Activated T-helper 17 cell treated with anti-CD3 and anti-CD28 coated beads, Interleukin-2, amount 50 U/mL, for 72 hours (primary cell): Measurements from ENCODE around the gene CDKN1A. TPM values are rescaled to one million over a fixed set of nuclear protein-coding genes. Genes with fewer than 3 reads are reported as not detected.
"Not testable (repeated sequence)": the region's sequence is repeated elsewhere in the genome, so short reads cannot be mapped to it uniquely, and the experiment has no call there.

ENCODE experiments used
- ATAC-seq: fragments of 150-1000 bp; cut with Tn5 transposase; replicated peaks from 2 replicates; pipeline ENCODE4 v1.10.0; 2021; ENCODE audit warnings: mild to moderate bottlenecking, moderate library complexity
- H3K27ac Mint-ChIP-seq: one replicate; pipeline ENCODE4 v1.8.0; 2022; ENCODE audit warnings: mixed read lengths
- H3K27me3 Mint-ChIP-seq: one replicate; pipeline ENCODE4 v1.8.0; 2022; ENCODE audit warnings: mixed read lengths
- H3K36me3 Mint-ChIP-seq: one replicate; pipeline ENCODE4 v1.8.0; 2022; ENCODE audit warnings: low read depth, mild to moderate bottlenecking, mixed read lengths
- H3K4me1 Mint-ChIP-seq: one replicate; pipeline ENCODE4 v1.8.0; 2022; ENCODE audit warnings: mixed read lengths
- H3K4me3 Mint-ChIP-seq: one replicate; pipeline ENCODE4 v1.8.0; 2022; ENCODE audit warnings: mild to moderate bottlenecking, mixed read lengths
- H3K9me3 Mint-ChIP-seq: one replicate; pipeline ENCODE4 v1.8.0; 2022; ENCODE audit warnings: mixed read lengths
- total RNA-seq, 2 donors: library from RNA; stranded (reverse); gene quantifications; one replicate each; pipeline ENCODE4 v1.2.3, GENCODE V29; 2022

The CDKN1A gene
- total RNA-seq, 2 donors from 2014 or later: 149 to 164 TPM

DNA sequence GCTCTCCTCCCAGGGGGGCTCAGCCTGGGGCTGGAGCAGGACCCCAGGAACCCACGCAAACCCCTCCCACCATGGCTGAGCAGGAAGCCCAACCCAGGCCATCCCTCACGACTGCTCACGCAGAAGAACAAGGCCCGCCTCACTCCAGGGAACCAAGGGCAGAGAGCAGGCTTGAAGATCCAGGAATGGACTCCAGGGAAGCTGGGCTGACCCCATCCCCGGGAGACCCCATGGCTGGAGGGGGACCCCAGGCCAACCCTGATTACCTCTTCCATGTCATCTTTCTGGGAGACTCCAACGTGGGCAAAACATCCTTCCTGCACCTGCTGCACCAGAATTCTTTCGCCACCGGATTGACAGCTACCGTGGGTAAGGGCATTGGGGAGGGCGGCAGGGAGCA, 43.9 kb downstream of the CDKN1A start:
- Mint-ChIP-seq H3K27ac (no peak overlapping the region), H3K9me3 (no peaks in the 10 kb centered on the region), H3K27me3 (no peaks in the 10 kb centered on the region), H3K4me1 (peaks cover 13% of the 10 kb centered on the region), H3K4me3 (no peak overlapping the region), H3K36me3 (no peaks in the 10 kb centered on the region)
- no peak for ATAC-seq

DNA sequence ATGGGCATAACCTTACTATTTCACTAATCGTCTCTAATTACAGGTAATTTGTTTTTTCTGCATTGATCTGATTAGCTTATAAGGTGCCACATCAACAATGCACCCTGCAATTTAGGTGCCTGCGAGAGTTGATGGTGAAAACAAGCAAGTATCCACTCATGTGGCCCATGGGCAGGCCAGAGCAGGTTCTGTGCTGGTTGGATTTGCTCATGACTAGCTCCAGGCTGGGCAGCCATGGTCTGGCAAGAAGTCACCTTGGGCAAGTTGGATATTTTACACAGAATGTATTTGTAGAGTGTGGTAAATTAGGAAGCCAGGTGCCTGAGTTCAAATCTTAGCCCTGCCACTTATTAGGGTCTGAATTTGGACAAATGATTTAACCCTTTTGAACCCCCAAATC, 44.4 kb downstream of the CDKN1A start:
- Mint-ChIP-seq H3K27ac (no peak overlapping the region), H3K4me3 (no peak overlapping the region), H3K27me3 (no peaks in the 10 kb centered on the region), H3K36me3 (no peaks in the 10 kb centered on the region), H3K9me3 (no peaks in the 10 kb centered on the region), H3K4me1 (peaks cover 18% of the 10 kb centered on the region)
- no peak for ATAC-seq

DNA sequence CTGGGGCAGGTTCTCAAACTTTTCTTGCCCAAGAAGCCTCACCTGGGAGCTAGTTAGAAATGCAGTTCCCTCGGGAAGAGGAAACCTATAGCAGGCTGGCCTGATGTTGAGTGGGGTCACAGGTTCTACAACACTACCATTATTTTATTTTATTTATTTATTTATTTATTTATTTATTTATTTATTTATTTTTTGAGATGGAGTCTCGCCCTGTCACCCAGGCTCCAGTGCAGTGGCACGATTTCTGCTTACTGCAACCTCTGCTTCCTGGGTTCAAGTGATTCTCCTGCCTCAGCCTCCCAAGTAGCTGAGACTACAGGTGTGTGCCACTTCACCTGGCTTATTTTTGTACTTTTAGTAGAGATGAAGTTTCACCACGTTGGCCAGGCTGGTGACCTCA, 45.5 kb downstream of the CDKN1A start:
- H3K36me3 Mint-ChIP-seq, H3K9me3 Mint-ChIP-seq, H3K4me3 Mint-ChIP-seq, H3K27me3 Mint-ChIP-seq, H3K27ac Mint-ChIP-seq, ATAC-seq: not testable (repeated sequence)
- H3K4me1 Mint-ChIP-seq: peaks cover 25% of the 10 kb centered on the region

DNA sequence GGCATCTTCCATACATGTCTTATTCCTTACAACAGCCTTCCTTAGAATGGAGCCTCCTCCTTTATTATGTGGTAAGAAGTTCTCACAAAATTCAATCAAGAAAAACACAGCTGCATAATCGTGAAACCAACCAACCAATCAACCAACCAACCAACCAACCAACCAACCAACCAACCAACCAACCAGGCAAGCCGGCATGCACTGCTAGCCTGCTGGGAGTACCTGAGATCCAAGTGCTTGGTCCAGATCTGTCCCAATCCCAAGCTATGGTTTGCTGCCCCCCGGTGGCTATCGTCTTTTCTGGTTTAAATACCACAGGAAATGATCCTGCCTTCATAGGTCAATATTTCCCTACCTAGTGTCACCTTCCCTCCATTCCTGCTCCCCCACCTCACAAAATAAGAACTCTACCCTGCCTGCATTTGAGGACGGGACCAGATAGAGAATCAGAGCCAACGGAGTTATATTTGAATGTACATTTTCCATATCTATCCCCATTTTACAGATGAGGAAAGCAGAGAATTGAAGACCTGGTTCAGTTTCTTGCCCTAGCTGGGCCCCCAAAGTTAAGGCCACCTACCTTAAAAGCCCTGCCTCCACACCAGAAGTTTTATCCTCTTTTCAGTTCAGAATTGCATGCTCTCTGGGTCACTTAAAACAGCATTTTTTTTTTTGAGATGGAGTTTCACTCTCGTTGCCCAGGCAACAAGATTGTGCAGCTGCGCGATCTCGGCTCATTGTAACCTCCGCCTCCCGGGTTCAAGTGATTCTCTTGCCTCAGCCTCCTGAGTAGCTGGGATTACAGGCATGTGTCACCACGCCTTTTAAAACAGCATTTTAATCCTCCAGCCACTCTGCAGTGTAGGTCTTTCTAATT, 46.2 kb downstream of the CDKN1A start:
- Mint-ChIP-seq H3K36me3 (no peaks in the 10 kb centered on the region), H3K4me1 (peaks cover 25% of the 10 kb centered on the region), H3K4me3 (no peak overlapping the region), H3K9me3 (no peaks in the 10 kb centered on the region), H3K27me3 (no peaks in the 10 kb centered on the region), H3K27ac (peak overlapping the region; percentile 2)
- peak; percentile 37 for ATAC-seq

DNA sequence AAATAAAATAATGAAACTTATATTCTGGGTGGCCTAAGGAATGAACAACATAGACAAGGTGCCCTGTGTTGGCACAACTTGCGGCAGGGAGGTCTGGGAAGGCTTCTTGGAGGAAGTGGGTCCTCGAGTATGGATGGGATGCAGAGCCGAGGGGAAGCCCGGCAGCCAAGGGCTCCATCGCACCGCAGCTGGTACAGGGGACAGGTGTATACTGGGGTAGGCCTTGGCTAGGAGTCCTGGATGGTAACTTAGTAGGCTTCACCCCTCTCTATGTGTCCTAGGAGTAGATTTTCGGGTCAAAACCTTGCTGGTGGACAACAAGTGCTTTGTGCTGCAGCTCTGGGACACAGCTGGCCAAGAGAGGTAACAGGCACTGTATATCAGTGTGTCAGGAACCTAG, 47.1 kb downstream of the CDKN1A start:
- H3K4me1 Mint-ChIP-seq: peaks cover 23% of the 10 kb centered on the region
- no peaks in the 10 kb centered on the region for H3K27me3 Mint-ChIP-seq
- no peaks in the 10 kb centered on the region for H3K9me3 Mint-ChIP-seq
- no peak overlapping the region for H3K4me3 Mint-ChIP-seq
- no peak for ATAC-seq
- peak overlapping the region; percentile 2 for H3K27ac Mint-ChIP-seq
- no peaks in the 10 kb centered on the region for H3K36me3 Mint-ChIP-seq

DNA sequence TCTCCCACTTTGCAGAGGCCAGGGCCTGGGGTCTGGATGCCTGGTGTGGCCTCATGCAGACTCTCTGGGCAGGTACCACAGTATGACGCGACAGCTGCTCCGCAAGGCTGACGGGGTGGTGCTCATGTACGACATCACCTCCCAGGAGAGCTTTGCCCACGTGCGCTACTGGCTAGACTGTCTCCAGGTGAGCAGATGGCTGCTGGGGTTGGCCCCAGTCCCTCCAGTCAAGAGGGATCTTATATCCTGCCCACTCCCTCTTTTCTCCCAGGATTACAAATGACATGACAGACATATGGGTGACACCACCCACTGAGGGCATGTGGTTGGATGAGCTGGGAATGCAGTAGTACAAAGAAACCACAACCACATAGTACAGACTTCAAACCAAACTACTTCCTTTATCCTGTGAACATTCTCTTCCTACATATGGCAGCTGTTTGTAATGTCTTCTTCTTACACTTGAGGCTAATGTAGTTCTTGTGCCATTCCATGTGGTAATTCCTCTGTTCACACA, 49.0 kb downstream of the CDKN1A start:
- peaks cover 21% of the 10 kb centered on the region for H3K4me1 Mint-ChIP-seq
- peak; percentile 61 for ATAC-seq
- H3K36me3 Mint-ChIP-seq: no peaks in the 10 kb centered on the region
- peak overlapping the region; percentile 45 for H3K27ac Mint-ChIP-seq
- no peaks in the 10 kb centered on the region for H3K27me3 Mint-ChIP-seq
- peak overlapping the region; percentile 38 for H3K4me3 Mint-ChIP-seq
- H3K9me3 Mint-ChIP-seq: no peaks in the 10 kb centered on the region

DNA sequence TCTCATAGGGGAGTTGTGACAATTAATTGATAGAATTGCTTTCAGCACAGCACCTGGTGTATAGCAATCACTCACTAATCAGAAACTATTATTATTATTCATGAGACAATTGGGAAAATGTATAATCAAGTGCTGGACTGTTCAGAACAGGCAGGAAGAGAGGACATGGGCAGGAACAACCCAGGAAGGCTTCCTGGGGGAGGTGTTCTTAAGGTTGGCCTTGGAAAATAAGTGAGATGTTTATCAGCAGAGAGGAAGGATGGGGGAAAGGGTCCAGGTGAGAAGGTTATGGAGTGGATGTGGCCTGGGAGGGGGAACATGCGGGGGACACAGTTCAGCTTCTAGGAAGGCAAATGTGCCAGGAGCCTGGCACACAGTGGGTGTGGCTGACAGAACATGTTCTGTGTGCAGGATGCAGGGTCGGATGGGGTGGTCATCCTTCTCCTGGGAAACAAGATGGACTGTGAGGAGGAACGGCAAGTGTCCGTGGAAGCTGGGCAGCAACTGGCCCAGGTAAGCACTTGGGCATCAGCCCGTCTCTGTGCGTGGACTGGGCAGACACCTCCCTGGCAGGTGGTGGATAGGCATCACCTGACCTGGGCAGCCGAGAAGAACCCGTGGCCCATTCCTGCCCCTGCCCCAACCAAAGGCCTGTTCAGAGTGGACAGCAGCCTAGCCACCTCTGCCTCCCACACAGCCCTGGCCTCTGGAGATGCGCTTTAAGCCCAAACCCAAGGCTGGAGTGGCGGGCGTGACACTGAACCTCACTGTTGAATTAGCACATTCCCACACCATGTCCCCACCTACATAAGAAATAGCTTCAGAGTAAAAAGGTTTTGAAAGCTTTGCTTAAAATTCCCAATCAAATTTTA, 50.0 kb downstream of the CDKN1A start:
- no peaks in the 10 kb centered on the region for H3K9me3 Mint-ChIP-seq
- peak overlapping the region; percentile 45 for H3K27ac Mint-ChIP-seq
- peaks cover 21% of the 10 kb centered on the region for H3K4me1 Mint-ChIP-seq
- H3K27me3 Mint-ChIP-seq: no peaks in the 10 kb centered on the region
- peak overlapping the region; percentile 38 for H3K4me3 Mint-ChIP-seq
- H3K36me3 Mint-ChIP-seq: no peaks in the 10 kb centered on the region
- no peak for ATAC-seq

DNA sequence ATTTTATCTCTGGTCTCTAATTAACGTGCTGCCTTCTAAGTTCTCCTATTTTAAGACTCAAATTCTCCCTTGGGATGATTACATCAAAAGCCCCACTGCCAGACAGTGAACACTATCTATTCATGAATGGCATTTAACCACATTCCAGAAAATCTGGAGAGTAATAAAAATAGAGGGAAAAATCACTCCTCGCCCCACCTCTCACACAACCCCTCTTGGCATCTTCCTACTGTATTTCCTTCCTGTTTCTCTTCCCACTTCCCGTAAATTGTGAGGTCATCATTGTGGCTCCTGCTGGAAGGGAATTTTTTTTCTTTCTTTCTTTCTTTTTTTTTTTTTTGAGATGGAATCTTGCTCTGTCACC, 50.6 kb downstream of the CDKN1A start:
- Mint-ChIP-seq H3K27ac (peak overlapping the region; percentile 19), H3K36me3 (no peaks in the 10 kb centered on the region), H3K4me3 (no peak overlapping the region), H3K4me1 (peaks cover 21% of the 10 kb centered on the region), H3K9me3 (no peaks in the 10 kb centered on the region), H3K27me3 (no peaks in the 10 kb centered on the region)
- ATAC-seq: no peak

DNA sequence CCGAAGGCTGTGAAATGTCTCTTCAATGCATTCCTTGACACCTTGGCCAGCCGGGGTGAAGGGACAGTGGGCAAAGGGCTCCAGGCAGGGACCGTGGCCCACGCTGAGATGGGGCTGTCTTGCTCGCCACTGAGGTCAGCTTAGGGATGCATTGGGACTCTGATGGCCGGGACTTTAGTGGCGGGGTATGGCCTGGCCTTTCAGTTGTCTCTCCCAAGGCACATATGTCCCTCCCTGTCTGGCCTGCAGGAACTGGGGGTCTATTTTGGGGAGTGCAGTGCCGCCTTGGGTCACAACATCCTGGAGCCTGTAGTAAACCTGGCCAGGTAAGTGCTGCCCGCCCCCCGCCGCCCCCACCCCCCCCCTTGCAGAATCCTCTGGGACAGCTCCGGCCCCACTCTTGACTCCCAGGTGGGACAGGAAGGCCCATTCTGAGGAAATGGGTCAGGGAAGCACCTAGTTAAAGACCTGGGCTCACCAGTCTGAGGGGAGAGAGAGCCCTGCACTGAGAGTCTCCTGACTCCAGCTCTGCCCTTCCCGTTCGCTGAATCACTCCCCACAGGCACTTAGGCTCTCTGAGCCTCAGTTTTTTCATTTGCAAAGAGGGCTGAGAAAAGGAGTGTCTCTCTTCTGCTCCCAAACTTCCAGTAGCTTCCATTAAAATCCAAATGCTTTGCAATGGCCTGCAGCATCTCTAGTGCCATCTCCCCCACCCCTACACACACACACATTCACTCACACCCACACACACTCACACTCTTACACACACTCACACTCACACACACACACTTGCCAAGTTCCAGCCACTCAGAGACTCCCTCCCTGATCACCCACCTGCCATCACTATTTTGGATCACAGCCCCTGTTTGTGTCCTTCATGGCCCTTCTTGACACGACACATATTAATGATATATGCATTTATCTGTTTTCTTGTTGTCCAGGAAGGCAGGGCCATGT, 52.2 kb downstream of the CDKN1A start:
- no peak overlapping the region for H3K4me3 Mint-ChIP-seq
- H3K9me3 Mint-ChIP-seq: no peaks in the 10 kb centered on the region
- peaks cover 14% of the 10 kb centered on the region for H3K4me1 Mint-ChIP-seq
- H3K36me3 Mint-ChIP-seq: no peaks in the 10 kb centered on the region
- no peak overlapping the region for H3K27ac Mint-ChIP-seq
- no peaks in the 10 kb centered on the region for H3K27me3 Mint-ChIP-seq
- no peak for ATAC-seq

DNA sequence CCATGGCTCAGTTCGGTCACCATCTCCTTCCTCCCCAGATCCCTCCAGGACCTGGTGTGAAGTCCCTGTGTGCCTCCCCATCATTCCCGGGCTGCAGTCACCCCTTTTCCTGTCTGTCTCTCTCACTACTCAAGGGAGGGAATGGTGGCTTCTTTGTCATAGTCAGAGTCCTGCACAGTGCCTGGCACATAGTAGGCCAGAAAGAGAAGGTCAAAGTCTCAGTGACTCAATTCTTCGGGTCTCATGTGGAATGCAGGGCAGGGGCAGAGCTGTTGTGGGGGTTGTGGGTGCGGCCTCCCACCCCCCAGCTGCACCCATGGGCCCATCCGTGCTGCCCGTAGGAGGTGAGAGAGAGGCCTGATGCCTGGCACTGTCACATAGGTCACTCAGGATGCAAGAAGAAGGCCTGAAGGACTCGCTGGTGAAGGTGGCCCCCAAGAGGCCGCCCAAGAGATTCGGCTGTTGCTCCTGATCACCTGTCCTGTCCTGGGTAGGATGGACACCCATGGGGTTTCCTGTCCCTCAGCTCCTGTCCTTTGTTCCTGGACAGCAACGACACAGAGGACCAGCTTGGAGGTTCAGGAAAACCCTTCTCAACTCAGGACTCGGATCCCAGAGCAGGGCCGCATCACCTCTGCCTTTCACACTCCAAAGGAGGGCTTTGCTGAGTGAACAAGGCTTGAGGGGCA, 53.3 kb downstream of the CDKN1A start:
- H3K4me1 Mint-ChIP-seq: peaks cover 14% of the 10 kb centered on the region
- H3K36me3 Mint-ChIP-seq: no peaks in the 10 kb centered on the region
- H3K4me3 Mint-ChIP-seq: no peak overlapping the region
- H3K27ac Mint-ChIP-seq: no peak overlapping the region
- no peak for ATAC-seq
- H3K9me3 Mint-ChIP-seq: no peaks in the 10 kb centered on the region
- H3K27me3 Mint-ChIP-seq: no peaks in the 10 kb centered on the region

DNA sequence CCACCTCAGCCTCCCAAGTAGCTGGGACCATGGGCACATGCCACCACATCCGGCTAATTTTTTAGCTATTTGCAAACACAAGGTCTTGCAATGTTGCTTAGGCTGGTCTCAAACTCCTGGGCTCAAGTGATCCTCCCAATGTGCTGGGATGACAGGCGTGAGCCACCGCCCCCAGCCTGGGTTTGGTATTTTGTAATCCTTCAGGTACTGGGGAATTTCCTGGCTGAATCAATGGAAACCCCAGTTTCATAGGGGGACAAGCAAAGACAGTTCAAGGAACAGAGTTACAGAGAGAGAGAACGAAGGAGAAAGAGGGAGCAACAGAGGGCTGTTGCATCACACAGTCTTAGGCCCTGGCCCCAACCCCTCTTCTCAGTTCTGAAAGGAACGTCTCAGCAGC, 54.8 kb downstream of the CDKN1A start:
- no peaks in the 10 kb centered on the region for H3K27me3 Mint-ChIP-seq
- peaks cover 3% of the 10 kb centered on the region for H3K4me1 Mint-ChIP-seq
- H3K9me3 Mint-ChIP-seq: no peaks in the 10 kb centered on the region
- no peak for ATAC-seq
- H3K4me3 Mint-ChIP-seq: no peak overlapping the region
- peak overlapping the region; percentile 20 for H3K27ac Mint-ChIP-seq
- H3K36me3 Mint-ChIP-seq: no peaks in the 10 kb centered on the region

DNA sequence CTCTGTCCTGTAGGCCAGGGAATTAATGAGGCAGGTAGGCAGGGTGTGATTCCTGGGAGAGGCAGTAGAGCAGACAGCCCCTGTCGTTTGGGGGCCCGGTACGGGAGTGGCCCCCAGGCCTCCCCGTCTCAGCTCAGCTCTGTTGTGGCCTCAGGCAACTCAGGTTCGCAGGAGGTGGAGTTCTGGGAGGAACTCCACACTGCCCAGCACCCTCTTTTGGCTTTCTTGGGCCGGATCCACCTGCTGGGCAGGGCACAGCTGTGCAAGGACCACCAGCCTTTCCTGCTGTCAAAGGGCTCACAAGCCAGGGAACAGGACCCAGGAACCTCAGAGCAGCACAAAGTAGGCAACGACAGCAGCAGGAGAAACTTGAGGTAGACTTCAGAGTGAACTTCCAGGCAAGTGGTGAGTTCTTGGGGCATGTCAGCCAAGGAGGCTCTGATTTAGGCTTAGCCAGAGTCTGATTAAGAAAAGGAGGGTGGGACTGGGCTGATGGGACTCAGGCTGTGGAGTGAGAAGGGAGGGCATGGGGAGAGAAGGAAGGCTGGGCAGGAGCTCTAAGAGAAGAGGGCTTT, 56.1 kb downstream of the CDKN1A start:
- H3K9me3 Mint-ChIP-seq: no peaks in the 10 kb centered on the region
- no peaks in the 10 kb centered on the region for H3K4me1 Mint-ChIP-seq
- H3K27ac Mint-ChIP-seq: peak overlapping the region; percentile 68
- H3K36me3 Mint-ChIP-seq: no peaks in the 10 kb centered on the region
- peak overlapping the region; percentile 62 for H3K4me3 Mint-ChIP-seq
- H3K27me3 Mint-ChIP-seq: no peaks in the 10 kb centered on the region
- ATAC-seq: no peak
